GOT3 (cell line): Measurements from ENCODE around the gene FBN3.
"Not testable (repeated sequence)": the region's sequence is repeated elsewhere in the genome, so short reads cannot be mapped to it uniquely, and the experiment has no call there.

Source experiments
- DNase-seq: peaks from one replicate; lab custom pipeline; 2025; ENCODE audit warnings: mixed read lengths; lab: John Stamatoyannopoulos, UW

Gene FBN3

GRCh38 chr19:8056533-8056932 lies 92.9 kb downstream of the FBN3 start:
- DNase-seq: no peak

GRCh38 chr19:8054169-8054568 lies 95.2 kb downstream of the FBN3 start:
- no peak for DNase-seq

DNA sequence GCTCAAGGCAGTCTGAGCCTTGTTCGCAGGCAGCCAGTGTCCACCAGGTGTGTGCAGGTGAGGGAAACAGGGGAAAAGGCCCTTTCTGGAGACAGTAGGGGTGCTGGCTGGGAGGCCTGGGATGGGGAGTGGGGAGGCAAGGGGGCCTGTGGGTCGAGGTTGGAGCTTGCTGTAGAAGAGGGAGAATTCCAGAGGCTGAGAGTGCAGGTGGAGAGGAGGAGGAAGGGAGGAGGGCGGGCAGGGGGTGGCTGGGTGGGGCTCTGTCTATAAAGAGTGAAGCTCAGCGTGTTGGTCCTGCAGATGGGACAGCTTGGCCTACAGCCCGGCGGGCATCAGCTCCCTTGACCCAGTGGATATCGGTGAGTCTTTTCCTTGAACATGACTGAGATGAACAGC lies 96.9 kb downstream of the FBN3 start, which contains the start of gene CCL25:
Gene CCL25, plus strand, starts transcription at position 297 of the 396 bp plus-strand sequence. CDS start 290 bp downstream, outside the sequence.
- no peak for DNase-seq

- DNase-seq: no peak
Measured at GRCh38 chr19:8050274-8051096, 98.9 kb downstream of the FBN3 start.

DNA sequence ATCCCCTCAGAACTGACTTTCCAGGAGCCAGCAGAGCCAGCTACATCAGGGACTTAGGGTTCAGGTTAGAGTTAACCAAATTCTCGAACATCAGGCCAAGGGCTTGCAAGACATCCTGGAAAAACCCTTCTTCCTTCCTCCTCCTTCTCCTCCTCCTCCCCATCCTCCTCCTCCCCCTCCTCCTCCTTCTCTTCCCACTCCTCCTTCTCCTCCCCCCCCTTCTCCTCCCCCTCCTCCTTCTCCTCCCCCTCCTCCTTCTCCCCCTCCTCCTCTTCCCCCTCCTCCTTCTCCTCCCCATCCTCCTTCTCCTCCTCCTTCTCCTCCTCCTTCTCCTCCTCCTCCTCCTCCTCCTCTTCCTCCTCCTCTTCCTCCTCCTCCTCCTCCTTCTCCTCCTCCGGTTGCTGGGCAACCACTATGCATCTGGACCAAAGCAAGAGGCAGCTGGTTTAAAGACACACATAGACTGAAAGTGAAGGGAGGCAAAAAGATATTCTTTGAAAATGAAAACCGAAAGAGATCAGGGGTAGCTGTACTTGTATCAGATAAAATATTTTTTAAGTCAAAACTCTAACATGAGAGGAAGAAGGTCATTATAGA lies 102.7 kb downstream of the FBN3 start:
- DNase-seq: no peak

DNA sequence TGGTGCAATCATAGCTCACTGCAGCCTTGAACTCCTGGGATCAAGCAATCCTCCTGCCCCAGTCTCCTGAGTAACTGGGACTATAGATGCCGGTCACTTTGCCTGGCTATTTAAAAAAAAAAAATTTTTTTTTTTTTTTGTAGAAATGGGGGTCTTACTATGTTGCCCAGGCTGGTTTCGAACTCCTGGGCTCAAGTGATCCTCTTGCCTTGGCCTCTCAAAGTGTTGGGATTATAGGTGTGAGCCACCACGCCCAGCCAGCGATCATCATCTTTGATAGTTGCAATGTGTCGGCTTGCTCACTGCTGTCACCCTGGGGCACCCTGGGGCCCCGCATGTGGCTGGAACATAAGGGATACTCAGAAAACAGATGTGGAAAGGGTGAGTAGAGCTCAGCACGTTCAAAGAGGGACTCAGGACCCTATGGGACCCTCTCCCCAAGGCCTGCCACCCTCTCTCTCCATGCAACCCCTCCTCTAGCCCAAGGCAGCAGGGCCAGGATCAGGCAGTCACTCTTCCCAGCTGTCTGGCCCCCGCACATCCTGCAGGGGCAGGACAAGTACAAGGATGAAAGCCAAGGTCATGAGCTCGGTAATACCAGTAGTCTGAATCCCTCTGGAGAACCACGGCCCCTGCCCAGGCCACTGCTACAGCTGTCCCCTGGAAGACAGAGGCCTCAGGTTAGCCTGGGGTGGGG lies 103.4 kb downstream of the FBN3 start:
- no peak for DNase-seq

DNA sequence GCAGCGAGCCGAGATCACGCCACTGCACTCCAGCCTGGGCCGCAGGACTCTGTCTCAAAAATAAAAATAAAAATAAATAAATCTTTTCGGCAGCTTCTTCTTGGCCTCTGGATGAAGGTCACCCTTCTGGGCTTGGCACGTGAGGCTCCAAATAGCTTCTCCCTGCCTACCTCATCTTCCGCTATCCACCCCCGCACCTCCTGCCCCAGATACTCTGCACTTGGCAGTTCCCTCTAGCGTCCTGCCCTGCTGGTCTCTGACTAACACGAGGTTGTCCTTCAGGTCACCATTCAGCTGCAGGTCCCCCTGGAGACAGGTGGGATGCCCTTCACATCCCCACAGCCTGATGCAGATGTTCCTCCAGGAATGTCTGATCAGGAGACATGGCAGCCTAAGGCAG lies 105.4 kb downstream of the FBN3 start:
- no peak for DNase-seq

DNA sequence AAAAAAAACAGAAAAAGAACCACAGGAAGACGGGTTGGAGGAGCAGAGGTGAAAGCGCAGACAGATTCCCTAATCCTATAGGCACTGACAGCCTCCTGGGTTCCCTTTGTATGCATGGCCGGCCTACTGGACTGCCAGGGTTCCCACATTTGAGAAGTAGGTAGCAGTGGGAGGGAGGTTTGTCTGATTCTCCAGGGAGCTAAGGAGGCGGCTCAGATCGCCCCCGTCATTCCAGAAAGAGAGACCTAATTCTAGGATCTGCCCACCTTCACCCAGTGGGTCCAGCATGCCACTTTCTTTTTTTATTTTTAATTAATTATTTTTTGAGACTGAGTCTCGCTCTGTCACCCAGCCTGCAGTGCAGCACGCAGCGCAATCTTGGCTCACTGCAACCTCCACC lies 106.5 kb downstream of the FBN3 start:
- no peak for DNase-seq

GRCh38 chr19:8041531-8041931 lies 107.9 kb downstream of the FBN3 start:
- DNase-seq: no peak

DNA sequence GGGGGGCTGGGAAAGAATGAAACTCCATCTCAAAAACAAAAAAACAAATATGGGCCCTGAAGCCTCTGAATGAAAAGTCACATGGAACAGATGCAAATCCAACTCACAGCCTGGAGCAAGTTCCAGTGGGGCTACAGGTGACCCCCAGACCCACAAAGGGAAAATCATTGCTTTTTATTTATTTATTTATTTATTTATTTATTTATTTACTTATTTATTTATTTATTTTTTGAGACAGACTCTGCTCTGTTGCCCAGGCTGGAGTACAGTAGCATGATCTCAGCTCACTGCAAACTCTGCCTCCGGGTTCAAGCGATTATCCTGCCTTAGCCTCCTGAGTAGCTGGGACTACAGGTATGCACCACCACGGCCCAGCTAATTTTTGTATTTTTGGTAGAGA lies 110.2 kb downstream of the FBN3 start:
- DNase-seq: no peak

GRCh38 chr19:8038815-8039214 lies 110.6 kb downstream of the FBN3 start:
- no peak for DNase-seq

GRCh38 chr19:8036434-8037099 lies 112.8 kb downstream of the FBN3 start:
- DNase-seq: no peak

- no peak for DNase-seq
Measured at GRCh38 chr19:8034178-8034525, 115.2 kb downstream of the FBN3 start.

DNA sequence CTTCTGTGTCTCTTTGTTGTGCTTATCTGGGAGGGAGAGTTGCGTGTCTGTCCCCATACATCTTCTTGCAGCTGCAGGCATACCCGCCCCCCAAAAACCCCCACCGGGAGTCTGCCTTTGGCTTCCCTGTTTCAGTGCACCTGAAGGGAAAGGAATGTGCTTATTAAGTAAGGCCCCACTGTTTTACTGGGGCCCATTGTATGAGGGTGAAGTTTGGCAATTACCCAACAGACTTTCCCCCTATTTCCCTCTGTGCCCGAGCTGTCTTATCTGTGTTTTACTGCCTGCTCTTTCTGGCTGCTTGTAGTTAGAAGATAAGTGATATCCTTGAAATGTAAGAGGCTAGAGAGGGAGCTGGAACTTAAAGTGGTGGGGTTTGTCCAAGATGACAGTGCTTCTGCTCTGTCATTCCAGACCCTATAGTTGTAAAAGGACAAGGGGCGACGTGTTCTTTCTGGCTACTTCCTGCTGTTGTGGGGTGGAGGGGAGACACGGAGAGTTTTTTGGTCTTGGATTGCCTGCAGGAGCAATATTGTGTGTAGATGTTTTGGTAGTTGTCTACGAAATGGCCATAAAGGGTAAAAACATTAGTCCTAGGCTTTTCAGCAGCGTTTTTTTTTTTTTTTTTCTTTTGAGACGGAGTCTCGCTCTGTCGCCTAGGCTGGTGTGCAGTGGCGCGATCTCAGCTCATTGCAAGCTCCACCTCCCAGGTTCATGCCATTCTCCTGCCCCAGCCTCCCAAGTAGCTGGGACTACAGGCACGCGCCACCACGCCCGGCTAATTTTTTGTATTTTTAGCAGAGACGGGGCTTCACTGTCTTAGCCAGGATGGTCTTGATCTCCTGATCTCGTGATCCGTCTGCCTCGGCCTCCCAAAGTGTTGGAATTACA lies 115.9 kb downstream of the FBN3 start:
- DNase-seq: not testable (repeated sequence)

- DNase-seq: no peak
Measured at GRCh38 chr19:8030960-8031359, 118.4 kb downstream of the FBN3 start.

GRCh38 chr19:8028951-8029491 lies 120.4 kb downstream of the FBN3 start:
- DNase-seq: no peak

DNA sequence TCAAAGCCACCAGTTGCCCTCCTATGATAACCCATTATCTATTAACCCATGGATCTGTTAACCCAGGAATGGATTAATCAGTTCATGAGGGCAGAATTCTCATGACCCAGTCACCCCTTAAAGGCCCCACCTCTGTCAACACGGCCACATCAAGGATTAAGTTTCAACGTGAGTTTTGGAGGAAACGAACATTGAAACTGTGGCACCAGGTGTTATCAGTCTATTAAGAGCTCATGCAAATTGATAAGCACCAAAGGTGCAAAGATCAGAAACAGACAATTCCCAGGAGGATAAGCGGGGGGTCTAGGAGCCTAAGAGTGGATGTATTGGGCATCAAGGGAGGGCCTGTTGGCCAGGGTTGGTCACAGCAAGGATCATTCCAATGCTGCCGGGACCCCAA lies 124.1 kb downstream of the FBN3 start:
- no peak for DNase-seq

DNA sequence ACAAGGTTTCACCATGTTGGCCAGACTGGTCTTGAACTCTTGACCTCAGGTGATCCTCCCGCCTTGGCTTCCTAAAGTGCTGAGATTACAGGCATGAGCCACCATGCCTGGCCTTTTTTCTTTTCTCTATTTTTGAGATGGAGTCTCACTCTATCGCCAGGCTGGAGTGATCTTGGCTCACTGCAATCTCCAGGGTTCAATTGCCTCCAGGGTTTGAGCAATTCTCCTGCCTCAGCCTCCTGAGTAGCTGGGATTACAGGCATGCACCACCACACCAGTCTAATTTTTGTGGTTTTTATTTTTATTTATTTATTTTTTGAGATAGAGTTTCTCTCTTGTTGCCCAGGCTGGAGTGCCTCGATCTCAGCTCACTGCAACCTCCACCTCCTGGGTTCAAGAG lies 125.1 kb downstream of the FBN3 start:
- not testable (repeated sequence) for DNase-seq

- no peak for DNase-seq
Measured at GRCh38 chr19:8023371-8023770, 126.0 kb downstream of the FBN3 start.

GRCh38 chr19:8022275-8022674 lies 127.1 kb downstream of the FBN3 start:
- DNase-seq: no peak

DNA sequence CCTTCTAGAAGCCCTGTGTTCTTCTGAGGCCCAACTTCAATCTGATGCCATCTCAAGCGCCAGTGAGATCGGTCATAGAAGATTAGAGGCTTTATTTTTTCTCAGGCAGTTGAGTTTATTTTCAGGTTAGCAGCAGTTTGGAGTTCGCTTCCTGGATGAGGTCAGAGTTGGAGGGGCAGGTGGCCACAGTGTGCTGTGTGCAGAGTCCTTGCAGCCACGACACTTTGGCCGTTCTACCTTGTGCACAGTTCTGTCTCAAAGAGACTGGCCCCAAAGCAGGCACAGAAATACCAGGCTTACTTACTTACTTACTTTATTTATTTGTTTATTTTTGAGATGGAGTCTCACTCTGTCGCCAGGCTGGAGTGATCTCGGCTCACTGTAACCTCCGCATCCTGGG lies 128.0 kb downstream of the FBN3 start:
- no peak for DNase-seq
